IPS-15b (cell line): ENCODE measurements around the gene YTHDF2.
"Not testable (repeated sequence)": the region's sequence is repeated elsewhere in the genome, so short reads cannot be mapped to it uniquely, and the experiment has no call there.

Experiments used
- H3K27me3 ChIP-seq: one replicate; pipeline ENCODE4 v1.6.1; 2013; ENCODE audit warnings: low read length; ENCODE audit not compliant: control insufficient read depth, insufficient read depth
- H3K36me3 ChIP-seq: one replicate; pipeline ENCODE4 v1.6.1; 2013; ENCODE audit warnings: low read length; ENCODE audit not compliant: control insufficient read depth, insufficient read depth
- H3K4me1 ChIP-seq: one replicate; pipeline ENCODE4 v1.6.1; 2013; ENCODE audit warnings: mild to moderate bottlenecking, low read length; ENCODE audit not compliant: control insufficient read depth, insufficient read depth
- H3K4me3 ChIP-seq: one replicate; pipeline ENCODE4 v1.5.1; 2013; ENCODE audit warnings: low read depth, low read length
- H3K9ac ChIP-seq: one replicate; pipeline ENCODE4 v1.6.1; 2013; ENCODE audit warnings: low read depth, mild to moderate bottlenecking, low read length
- H3K9me3 ChIP-seq: one replicate; pipeline ENCODE4 v1.6.1; 2013; ENCODE audit warnings: mild to moderate bottlenecking, low read length; ENCODE audit not compliant: control insufficient read depth, insufficient read depth

The YTHDF2 gene

DNA sequence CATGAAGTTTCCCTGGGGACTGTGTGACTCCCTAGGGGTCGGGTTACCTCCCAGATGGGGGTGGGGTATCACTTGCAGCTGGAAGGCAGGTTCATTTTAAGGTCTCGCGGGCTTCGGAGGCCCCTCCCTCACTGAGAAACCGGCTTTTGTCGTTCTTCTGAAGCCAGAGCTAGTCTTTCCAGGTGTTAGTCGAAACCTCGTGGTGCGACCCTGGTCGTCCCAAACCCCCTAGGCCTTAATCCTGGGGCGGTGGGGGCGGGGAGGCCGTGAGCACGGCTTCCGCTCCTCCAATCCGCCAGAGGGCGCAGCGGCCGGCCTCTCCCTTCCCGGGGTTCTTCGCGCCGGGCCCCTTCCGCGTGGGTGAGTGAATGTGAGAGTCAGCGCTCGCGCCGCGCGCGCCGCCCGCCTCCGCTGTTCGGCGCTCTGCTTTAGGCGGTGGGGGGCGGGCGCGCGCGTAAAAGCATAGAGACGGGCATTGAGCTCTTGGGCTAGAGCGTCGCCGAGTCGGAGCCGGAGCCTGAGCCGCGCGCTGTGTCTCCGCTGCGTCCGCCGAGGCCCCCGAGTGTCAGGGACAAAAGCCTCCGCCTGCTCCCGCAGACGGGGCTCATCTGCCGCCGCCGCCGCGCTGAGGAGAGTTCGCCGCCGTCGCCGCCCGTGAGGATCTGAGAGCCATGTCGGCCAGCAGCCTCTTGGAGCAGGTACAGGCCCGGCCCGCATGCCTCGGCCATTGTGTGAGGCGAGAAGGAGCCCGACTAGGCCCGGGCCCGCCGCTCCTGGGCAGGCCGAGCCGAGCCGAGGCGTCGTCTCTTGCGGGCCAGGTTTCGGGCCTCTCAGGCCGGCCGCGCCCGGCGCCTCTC lies at the start of gene YTHDF2:
Gene YTHDF2, plus strand, starts transcription at position 491 of the 857 bp plus-strand sequence. Its CDS starts 181 bp downstream, at position 672.
- H3K36me3 ChIP-seq, result peaks cover 32% of the 10 kb centered on the region
- no peaks in the 10 kb centered on the region for H3K9me3 ChIP-seq
- H3K4me1 ChIP-seq, result peaks cover 17% of the 10 kb centered on the region
- H3K27me3 ChIP-seq, result no peaks in the 10 kb centered on the region
- peak within 1 kb of the TSS; percentile 96 for H3K4me3 ChIP-seq
- H3K9ac ChIP-seq, result peak within 1 kb of the TSS; percentile 99

DNA sequence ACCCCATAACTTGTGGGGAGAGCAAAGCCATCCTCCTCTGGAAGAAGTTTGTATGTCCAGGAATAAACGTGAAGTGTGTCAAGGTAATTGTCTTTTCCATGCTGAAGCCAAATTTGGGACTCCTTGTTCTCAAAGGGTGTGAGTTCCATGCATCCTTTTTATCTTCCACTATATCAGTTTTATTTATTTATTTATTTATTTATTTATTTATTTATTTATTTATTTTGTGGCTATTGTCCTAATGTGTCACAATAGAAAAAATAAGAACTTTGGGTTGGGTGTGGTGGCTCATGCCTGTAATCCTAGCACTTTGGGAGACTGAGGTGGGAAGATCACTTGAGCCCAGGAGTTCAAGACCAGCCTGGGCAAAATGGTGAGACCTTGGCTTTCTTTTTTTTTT lies 45.1 kb upstream of the YTHDF2 start:
- H3K4me1 ChIP-seq, H3K9me3 ChIP-seq, H3K27me3 ChIP-seq, H3K36me3 ChIP-seq, H3K4me3 ChIP-seq, H3K9ac ChIP-seq: not testable (repeated sequence)

DNA sequence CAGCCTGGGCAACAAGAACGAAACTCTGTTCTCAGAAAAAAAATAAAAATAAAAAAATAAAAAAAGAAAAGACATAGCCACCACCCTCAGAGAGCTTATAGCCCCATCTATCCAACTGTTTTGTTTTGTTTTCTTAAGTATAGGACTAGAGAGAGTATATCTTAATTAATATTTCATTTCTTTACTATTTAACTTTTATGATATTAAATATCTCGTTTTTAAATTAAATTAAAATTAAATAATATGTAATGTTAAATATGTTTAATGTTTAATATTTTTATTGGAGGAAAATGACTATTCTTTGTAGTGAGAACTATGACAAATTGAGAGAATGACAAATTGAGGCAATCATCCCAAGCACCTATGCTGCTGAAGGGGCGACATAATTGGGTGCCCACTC lies 33.1 kb upstream of the YTHDF2 start:
- Histone ChIP-seq H3K4me3 (no peak overlapping the region), H3K9me3 (no peaks in the 10 kb centered on the region), H3K9ac (no peak overlapping the region), H3K4me1 (no peaks in the 10 kb centered on the region), H3K27me3 (no peaks in the 10 kb centered on the region), H3K36me3 (peaks cover 12% of the 10 kb centered on the region)

DNA sequence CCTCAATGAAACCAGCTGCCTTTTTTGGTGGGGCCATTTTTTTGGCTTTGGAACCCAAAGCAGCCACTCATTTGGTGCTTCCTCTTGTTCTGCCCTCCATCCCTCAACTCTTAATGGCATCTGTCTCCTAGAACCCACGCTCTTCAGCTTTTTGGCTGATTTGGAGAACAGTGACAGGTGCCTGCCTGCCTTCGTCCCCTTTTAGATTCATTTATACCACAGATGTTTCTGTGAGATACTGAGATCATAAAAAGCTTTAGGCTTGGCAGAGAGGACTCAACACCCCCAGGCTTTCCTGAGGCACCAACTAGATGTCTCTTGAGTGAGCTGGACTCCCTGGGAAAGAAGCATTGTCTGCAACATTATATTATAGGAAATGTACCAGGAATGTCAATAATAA lies 20.4 kb upstream of the YTHDF2 start:
- H3K9me3 ChIP-seq, result no peaks in the 10 kb centered on the region
- H3K9ac ChIP-seq, result no peak overlapping the region
- H3K36me3 ChIP-seq, result peaks cover 14% of the 10 kb centered on the region
- H3K27me3 ChIP-seq, result no peaks in the 10 kb centered on the region
- H3K4me3 ChIP-seq, result no peak overlapping the region
- H3K4me1 ChIP-seq, result no peaks in the 10 kb centered on the region

DNA sequence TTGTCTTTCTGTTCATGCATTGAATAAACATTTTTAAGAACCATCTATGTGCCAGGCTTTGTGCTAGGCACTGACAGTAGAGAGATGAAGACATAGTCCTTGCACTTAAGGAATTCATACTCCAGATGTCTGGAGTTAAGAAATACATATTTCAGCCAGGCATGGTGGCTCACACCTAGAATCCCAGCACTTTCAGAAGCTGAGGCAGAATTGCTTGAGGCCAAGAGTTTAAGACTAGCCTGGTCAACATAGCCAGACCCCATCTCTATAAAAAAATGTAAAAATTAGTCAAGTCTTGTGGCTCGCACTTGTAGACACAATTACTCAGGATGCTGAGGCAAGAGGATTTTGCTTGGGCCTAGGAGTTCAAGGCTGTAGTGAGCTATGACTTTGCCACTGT lies 18.6 kb upstream of the YTHDF2 start:
- no peaks in the 10 kb centered on the region for H3K9me3 ChIP-seq
- no peak overlapping the region for H3K9ac ChIP-seq
- H3K4me1 ChIP-seq, result no peaks in the 10 kb centered on the region
- no peaks in the 10 kb centered on the region for H3K27me3 ChIP-seq
- no peak overlapping the region for H3K4me3 ChIP-seq
- H3K36me3 ChIP-seq, result peaks cover 10% of the 10 kb centered on the region

DNA sequence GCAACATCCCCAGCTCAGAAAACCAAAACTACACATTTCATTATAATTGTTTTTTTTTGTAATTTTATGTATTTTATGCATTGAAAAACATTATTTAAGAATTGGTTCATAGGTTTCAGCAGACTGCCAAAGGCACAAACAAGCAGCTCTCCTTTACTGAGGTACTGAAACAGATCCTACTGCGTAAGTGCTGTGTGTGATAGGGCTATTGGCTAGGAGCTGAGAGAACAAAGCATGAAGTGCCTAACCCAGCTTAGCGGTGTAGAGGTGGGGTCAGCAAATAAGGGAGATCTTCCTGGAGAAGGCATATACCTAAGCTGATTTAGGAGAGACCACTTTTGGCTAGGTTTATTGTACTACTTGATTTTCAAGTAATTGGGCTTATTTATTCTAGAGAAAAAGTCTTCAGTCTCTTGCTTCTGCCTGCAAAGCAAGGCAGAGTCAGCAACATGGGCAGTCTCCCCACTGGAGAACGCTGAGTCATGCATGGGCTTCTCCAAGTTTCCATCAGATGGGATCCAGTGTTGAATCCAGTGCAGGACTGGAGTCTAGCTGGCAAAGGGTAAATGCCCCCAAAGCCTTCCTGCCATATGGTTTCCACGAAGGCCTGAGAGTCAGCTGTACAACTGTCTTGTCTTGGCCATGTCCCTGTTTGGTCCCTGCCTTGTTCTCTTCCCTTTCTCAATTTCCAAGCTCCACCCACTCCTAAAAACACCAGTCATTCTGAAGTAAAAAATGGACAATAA lies 18.0 kb upstream of the YTHDF2 start:
- Histone ChIP-seq H3K27me3 (no peaks in the 10 kb centered on the region), H3K9ac (no peak overlapping the region), H3K9me3 (no peaks in the 10 kb centered on the region), H3K4me1 (no peaks in the 10 kb centered on the region), H3K4me3 (no peak overlapping the region), H3K36me3 (peaks cover 5% of the 10 kb centered on the region)

DNA sequence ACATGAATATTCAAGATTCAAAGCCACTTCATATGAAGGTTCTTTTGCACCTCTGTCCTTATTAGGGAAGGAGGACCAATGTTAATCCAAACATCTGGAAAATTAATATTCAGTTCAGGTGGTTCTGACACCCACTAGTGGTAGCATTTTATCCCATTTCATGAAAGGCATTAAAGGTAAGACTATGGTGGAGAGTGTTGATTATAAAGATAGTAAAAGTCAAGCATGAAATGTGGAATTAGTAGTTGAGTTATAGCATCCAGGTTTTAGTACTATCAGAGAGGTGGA lies 17.5 kb upstream of the YTHDF2 start:
- Histone ChIP-seq H3K36me3 (peaks cover 2% of the 10 kb centered on the region), H3K9me3 (no peaks in the 10 kb centered on the region), H3K9ac (no peak overlapping the region), H3K27me3 (no peaks in the 10 kb centered on the region), H3K4me3 (no peak overlapping the region), H3K4me1 (no peaks in the 10 kb centered on the region)

DNA sequence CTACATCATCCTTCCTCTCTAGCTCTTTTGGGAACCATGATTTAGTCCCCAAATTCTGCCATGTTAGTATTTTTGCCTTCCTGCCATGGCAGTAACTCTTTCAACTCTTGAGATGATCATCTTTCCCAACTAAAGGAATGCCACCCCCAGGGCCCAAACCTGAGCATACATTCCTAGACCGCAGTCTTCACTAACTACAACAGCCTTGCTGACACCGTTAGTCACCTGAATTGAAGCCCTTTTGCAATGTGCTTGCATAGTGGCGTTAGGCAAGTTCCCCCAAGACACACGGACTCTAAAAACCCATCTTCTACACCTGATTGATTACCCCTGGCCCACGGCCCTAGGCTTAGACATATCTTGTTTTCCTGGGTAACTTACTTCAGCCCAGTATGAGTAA lies 16.4 kb upstream of the YTHDF2 start:
- H3K9ac ChIP-seq, result no peak overlapping the region

DNA sequence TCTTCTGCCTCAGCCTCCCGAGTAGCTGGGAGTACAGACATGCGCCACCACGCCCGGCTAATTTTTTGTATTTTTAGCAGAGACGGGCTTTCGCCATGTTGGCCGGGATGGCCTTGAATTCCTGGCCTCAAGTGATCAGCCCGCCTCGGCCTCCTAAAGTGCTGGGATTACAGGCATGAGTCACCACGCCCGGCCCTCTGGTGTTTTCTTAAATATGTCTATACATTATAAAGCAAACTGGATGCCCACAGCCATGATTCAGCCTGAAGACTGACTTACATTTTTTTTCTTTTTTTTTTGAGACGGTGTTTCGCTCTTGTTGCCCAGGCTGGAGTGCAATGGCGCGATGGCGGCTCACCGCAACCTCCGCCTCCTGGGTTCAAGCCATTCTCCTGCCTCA lies 14.8 kb upstream of the YTHDF2 start:
- H3K4me1 ChIP-seq, H3K9ac ChIP-seq, H3K9me3 ChIP-seq, H3K27me3 ChIP-seq, H3K36me3 ChIP-seq, H3K4me3 ChIP-seq: not testable (repeated sequence)

More for the DNA sequence above, 16.4 kb upstream of the YTHDF2 start:
- Histone ChIP-seq H3K4me3 (no peak overlapping the region), H3K36me3 (no peaks in the 10 kb centered on the region), H3K4me1 (no peaks in the 10 kb centered on the region), H3K9me3 (no peaks in the 10 kb centered on the region), H3K27me3 (no peaks in the 10 kb centered on the region)

DNA sequence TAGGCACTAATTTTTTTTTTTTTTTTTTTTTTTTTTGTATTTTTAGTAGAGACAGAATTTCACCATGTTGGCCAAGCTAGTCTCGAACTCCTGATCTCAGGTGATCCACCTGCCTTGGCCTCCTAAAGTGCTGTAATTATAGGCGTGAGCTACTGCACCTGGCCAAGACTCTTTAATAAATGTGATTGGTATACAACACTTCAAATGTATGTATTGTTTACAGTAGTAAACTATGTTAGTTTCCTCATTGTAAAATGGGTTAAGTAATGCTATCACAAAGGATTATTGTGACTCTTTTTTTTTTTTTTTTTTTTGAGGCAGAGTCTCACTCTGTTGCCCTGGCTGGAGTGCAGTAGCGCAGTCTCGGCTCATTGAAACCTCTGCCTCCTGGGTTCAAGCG lies 11.4 kb upstream of the YTHDF2 start:
- not testable (repeated sequence) for H3K36me3 ChIP-seq, H3K9ac ChIP-seq, H3K27me3 ChIP-seq, H3K9me3 ChIP-seq, H3K4me3 ChIP-seq, H3K4me1 ChIP-seq

DNA sequence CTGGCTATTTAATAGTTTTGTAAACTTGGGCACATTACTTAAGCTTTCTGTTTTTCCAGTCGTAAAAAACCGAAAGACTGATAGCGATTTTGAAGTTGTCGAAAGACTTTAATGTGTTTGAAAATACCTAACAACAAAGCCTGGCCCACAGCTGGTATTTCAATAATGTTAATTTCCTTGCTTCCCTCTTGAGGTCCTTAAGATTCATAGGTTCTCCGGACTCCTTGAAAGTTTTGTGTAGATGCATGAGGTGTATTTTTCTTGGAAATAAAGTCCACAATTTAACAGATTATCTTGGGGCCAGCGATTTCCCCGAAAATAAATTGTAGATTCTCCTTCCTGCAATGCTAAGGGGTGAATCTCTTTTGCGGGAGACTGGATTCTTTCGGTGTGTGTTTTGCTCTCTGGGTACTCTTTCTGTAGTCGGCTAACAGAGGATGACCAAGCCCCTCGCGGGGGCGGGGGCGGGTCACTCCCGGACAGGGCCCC lies 735 bp upstream of the YTHDF2 start:
- Histone ChIP-seq H3K4me1 (peaks cover 17% of the 10 kb centered on the region), H3K9ac (peak overlapping the region; percentile 82), H3K36me3 (peaks cover 25% of the 10 kb centered on the region), H3K9me3 (no peaks in the 10 kb centered on the region), H3K27me3 (no peaks in the 10 kb centered on the region), H3K4me3 (peak overlapping the region; percentile 70)
